SK-N-SH (cell line): Measurements from ENCODE around the gene GPX6. TPM values are rescaled to one million over a fixed set of nuclear protein-coding genes. Genes with fewer than 3 reads are reported as not detected.
"Not testable (repeated sequence)": the region's sequence is repeated elsewhere in the genome, so short reads cannot be mapped to it uniquely, and the experiment has no call there.

Experiments used
- CTCF ChIA-PET: fragments of 300-600, 350-600 bp; formaldehyde crosslinking; extraction: SDS; loops from one replicate; lab custom pipeline; 2021; lab: Yijun Ruan, JAX
- POLR2A ChIA-PET: fragments of 350-600 bp; sonication (Branson Sonifier 250); formaldehyde crosslinking; extraction: SDS; loops from one replicate; lab custom pipeline; 2020; ENCODE audit warnings: antibody characterized with exemption, inconsistent platforms; lab: Yijun Ruan, JAX
- DNase-seq: peaks from one replicate; pipeline ENCODE4 v3.0.0; 2012
- H2AFZ ChIP-seq: fragments of 200-600 bp; sonication (generic); 2 replicates; pipeline ENCODE4 v1.8.1; 2016; ENCODE audit warnings: antibody characterized with exemption, mild to moderate bottlenecking, low read depth
- H3F3A ChIP-seq: fragments of 200-600 bp; sonication (generic); replicated peaks from 2 replicates; pipeline ENCODE3; 2016; ENCODE audit warnings: antibody characterized with exemption, mild to moderate bottlenecking; ENCODE audit not compliant: insufficient read depth
- H3K27ac ChIP-seq, 2 experiments: fragments of 200-500 bp in 1 of 2; fragments of 200-600 bp in 1 of 2; sonication (Bioruptor generic) in 1 of 2; sonication (generic), shearing (Covaris generic) in 1 of 2; 2 replicates each; pipeline versions ENCODE4 v1.5.1 to v1.6.1; 2014 to 2016; ENCODE audit warnings: low read depth in 2 of 2, inconsistent platforms in 1 of 2, low read length in 1 of 2, mild to moderate bottlenecking in 1 of 2, mixed read lengths in 1 of 2
- H3K27me3 ChIP-seq: fragments of 200-600 bp; sonication (generic), shearing (Covaris generic); 2 replicates; pipeline ENCODE4 v1.6.1; 2016; ENCODE audit warnings: mixed run types; ENCODE audit not compliant: insufficient read depth
- H3K36me3 ChIP-seq, 2 experiments: fragments of 200-500 bp in 1 of 2; fragments of 200-600 bp in 1 of 2; sonication (Bioruptor generic) in 1 of 2; sonication (generic) in 1 of 2; replicated peaks in 1 of 2; 2 replicates each; pipeline versions ENCODE3 to v1.5.1; 2014 to 2016; ENCODE audit warnings: low read length in 1 of 2, mild to moderate bottlenecking in 1 of 2; ENCODE audit not compliant: insufficient read depth in 2 of 2, control insufficient read depth in 1 of 2
- H3K4me1 ChIP-seq, 2 experiments: fragments of 200-500 bp in 1 of 2; fragments of 200-600 bp in 1 of 2; sonication (Bioruptor generic) in 1 of 2; sonication (generic), shearing (Covaris generic) in 1 of 2; 2 replicates each; pipeline versions ENCODE4 v1.5.1 to v1.6.1; 2014 to 2016; ENCODE audit warnings: low read depth in 1 of 2, low read length in 1 of 2, mixed run types in 1 of 2; ENCODE audit not compliant: insufficient read depth in 2 of 2, control insufficient read depth in 1 of 2
- H3K4me2 ChIP-seq: fragments of 200-600 bp; sonication (generic), shearing (Covaris generic); 2 replicates; pipeline ENCODE4 v1.6.1; 2017; ENCODE audit warnings: mixed run types
- H3K4me3 ChIP-seq, 2 experiments: fragments of 200-500 bp in 1 of 2; fragments of 200-600 bp in 1 of 2; sonication (Bioruptor generic) in 1 of 2; sonication (generic), shearing (Covaris generic) in 1 of 2; 2 replicates each; pipeline versions ENCODE4 v1.5.1 to v1.8.1; 2014 to 2016; ENCODE audit warnings: low read depth in 2 of 2, inconsistent platforms in 1 of 2, low read length in 1 of 2, mild to moderate bottlenecking in 1 of 2, mixed read lengths in 1 of 2, moderate library complexity in 1 of 2
- H3K79me2 ChIP-seq: fragments of 200-600 bp; sonication (generic); 2 replicates; pipeline ENCODE4 v1.8.1; 2017; ENCODE audit warnings: mild to moderate bottlenecking; ENCODE audit not compliant: insufficient read depth
- H3K9ac ChIP-seq: fragments of 200-600 bp; sonication (generic); 2 replicates; pipeline ENCODE4 v1.6.1; 2017; ENCODE audit warnings: mixed run types
- H3K9me2 ChIP-seq: fragments of 200-600 bp; sonication (generic); 2 replicates; pipeline ENCODE4 v1.6.1; 2017; ENCODE audit warnings: mixed run types
- H3K9me3 ChIP-seq: fragments of 200-600 bp; sonication (generic); 2 replicates; pipeline ENCODE4 v1.6.1; 2017; ENCODE audit warnings: mixed run types, mild to moderate bottlenecking, moderate library complexity
- H4K20me1 ChIP-seq: fragments of 200-600 bp; sonication (generic); 2 replicates; pipeline ENCODE4 v1.6.1; 2017; ENCODE audit warnings: mild to moderate bottlenecking, mixed run types; ENCODE audit not compliant: insufficient read depth
- EP300 ChIP-seq, 2 experiments: IDR thresholded peaks; 2 replicates each; pipeline versions ENCODE4 v1.4.0 to v1.6.1; 2012; ENCODE audit warnings: borderline replicate concordance in 1 of 2, low read depth in 1 of 2, low read length in 1 of 2
- FOXJ3 ChIP-seq: sonication (generic); formaldehyde crosslinking; IDR thresholded peaks from 2 replicates; pipeline ENCODE4 v1.5.1; 2020; ENCODE audit warnings: mild to moderate bottlenecking, missing genetic modification reagents
- GABPA ChIP-seq: IDR thresholded peaks from 2 replicates; pipeline ENCODE4 v1.4.0; 2012; ENCODE audit warnings: low read depth, mild to moderate bottlenecking
- JUND ChIP-seq: IDR thresholded peaks from 2 replicates; pipeline ENCODE4 v1.4.0; 2012
- MXI1 ChIP-seq: IDR thresholded peaks from 2 replicates; pipeline ENCODE4 v1.6.1; 2012; ENCODE audit warnings: mild to moderate bottlenecking, low read depth, low read length, improper control_type of control experiment
- RFX5 ChIP-seq: IDR thresholded peaks from 2 replicates; pipeline ENCODE4 v1.6.1; 2012; ENCODE audit warnings: mild to moderate bottlenecking, improper control_type of control experiment, low read length
- RXRA ChIP-seq: IDR thresholded peaks from 2 replicates; pipeline ENCODE4 v1.4.0; 2012; ENCODE audit warnings: low read depth, mild to moderate bottlenecking, borderline replicate concordance
- YY1 ChIP-seq: IDR thresholded peaks from 2 replicates; pipeline ENCODE4 v1.4.0; 2012; ENCODE audit warnings: low read depth, mild to moderate bottlenecking
- WGBS: methylation state at CpG from one replicate; pipeline ENCODE4 v1.1.6; 2017; ENCODE audit warnings: low lambda C conversion rate; 5-methylcytosine and 5-hydroxymethylcytosine counted together
- polyA plus RNA-seq, 3 experiments: library from polyadenylated mRNA; depleted of rRNA; stranded (reverse); fragments of >200 nt; gene quantifications; 2 replicates each; pipeline ENCODE4 v1.2.3, GENCODE V29; 2012
- TF ChIP-seq, protein P1 (sequence below): IDR thresholded peaks from 2 replicates; pipeline ENCODE4 v1.6.1; 2012; ENCODE audit warnings: mild to moderate bottlenecking, low read depth, low read length, moderate library complexity
- TF ChIP-seq, protein P2 (sequence below): fragments of 150-350 bp; IDR thresholded peaks from 2 replicates; pipeline ENCODE4 v1.6.1; 2017; ENCODE audit warnings: antibody characterized with exemption, low read length, low read depth, borderline replicate concordance

Gene GPX6
- polyA plus RNA-seq, 1 of the 3 experiments (the other 2 are of a cell fraction): not detected

DNA sequence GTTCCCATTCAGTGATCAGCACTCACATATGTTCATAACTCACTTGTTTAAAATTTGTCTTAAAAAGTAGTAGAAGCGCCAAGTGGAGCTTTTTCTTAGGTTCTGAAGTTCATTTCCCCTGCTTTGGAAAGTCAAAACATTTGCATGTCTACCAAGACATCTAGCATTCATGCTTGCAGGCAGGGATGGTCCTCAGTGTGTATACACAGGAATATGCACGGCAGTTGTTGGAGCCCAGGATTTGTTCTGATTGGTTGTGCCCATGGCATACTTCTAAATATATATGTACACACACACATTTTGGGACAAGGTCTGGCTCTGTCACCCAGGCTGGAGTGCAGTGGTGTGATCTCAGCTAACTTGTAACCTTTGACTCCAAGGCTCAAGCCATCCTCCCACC is 2.4 kb upstream of the GPX6 start (continued):
- TF ChIP-seq, protein P1, sequence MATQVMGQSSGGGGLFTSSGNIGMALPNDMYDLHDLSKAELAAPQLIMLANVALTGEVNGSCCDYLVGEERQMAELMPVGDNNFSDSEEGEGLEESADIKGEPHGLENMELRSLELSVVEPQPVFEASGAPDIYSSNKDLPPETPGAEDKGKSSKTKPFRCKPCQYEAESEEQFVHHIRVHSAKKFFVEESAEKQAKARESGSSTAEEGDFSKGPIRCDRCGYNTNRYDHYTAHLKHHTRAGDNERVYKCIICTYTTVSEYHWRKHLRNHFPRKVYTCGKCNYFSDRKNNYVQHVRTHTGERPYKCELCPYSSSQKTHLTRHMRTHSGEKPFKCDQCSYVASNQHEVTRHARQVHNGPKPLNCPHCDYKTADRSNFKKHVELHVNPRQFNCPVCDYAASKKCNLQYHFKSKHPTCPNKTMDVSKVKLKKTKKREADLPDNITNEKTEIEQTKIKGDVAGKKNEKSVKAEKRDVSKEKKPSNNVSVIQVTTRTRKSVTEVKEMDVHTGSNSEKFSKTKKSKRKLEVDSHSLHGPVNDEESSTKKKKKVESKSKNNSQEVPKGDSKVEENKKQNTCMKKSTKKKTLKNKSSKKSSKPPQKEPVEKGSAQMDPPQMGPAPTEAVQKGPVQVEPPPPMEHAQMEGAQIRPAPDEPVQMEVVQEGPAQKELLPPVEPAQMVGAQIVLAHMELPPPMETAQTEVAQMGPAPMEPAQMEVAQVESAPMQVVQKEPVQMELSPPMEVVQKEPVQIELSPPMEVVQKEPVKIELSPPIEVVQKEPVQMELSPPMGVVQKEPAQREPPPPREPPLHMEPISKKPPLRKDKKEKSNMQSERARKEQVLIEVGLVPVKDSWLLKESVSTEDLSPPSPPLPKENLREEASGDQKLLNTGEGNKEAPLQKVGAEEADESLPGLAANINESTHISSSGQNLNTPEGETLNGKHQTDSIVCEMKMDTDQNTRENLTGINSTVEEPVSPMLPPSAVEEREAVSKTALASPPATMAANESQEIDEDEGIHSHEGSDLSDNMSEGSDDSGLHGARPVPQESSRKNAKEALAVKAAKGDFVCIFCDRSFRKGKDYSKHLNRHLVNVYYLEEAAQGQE: no peak
- TF ChIP-seq, protein P2, sequence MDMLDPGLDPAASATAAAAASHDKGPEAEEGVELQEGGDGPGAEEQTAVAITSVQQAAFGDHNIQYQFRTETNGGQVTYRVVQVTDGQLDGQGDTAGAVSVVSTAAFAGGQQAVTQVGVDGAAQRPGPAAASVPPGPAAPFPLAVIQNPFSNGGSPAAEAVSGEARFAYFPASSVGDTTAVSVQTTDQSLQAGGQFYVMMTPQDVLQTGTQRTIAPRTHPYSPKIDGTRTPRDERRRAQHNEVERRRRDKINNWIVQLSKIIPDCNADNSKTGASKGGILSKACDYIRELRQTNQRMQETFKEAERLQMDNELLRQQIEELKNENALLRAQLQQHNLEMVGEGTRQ: no peak
- TF ChIP-seq RFX5 (no peak), EP300 (IDR thresholded peaks at IDR 0.05; ENCODE audit: borderline replicate concordance in 1 of 2, low read depth in 1 of 2, low read length in 1 of 2) (no peak)

DNA sequence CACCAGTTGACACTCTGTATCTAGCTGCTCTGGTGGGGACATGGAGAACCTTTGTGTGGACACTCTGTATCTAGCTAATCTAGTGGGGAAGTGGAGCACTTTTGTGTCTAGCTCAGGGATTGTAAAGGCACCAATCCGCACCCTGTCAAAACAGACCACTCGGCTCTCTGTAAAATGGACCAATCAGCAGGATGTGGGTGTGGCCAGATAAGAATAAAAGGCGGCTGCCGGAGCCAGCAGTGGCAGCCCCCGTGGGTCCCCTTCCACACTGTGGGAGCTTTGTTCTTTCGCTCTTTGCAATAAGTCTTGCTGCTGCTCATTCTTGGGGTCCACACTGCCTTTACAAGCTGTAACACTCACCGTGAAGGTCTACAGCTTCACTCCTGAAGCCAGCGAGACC is 3.2 kb downstream of the GPX6 start:
- H3K36me3 ChIP-seq, H3K4me2 ChIP-seq, H2AFZ ChIP-seq, H3K9me3 ChIP-seq, H3K4me3 ChIP-seq, CTCF ChIA-PET, H3K4me1 ChIP-seq, H3K27me3 ChIP-seq, H3K9me2 ChIP-seq, H3K27ac ChIP-seq, H4K20me1 ChIP-seq, H3K9ac ChIP-seq, H3F3A ChIP-seq, DNase-seq, H3K79me2 ChIP-seq: not testable (repeated sequence)
- 39% methylated on average over 7 of the region's 8 CpGs for WGBS
- POLR2A ChIA-PET: interaction anchor here (0.6 kb wide), 1 partner anchor 648 kb away, joined by 9 read pairs; no protein-coding TSS in a partner anchor

- Histone ChIP-seq H3K9me2 (no peaks in the 10 kb centered on the region), H3K4me2 (no peak overlapping the region), H3K4me3 (no peak overlapping the region)
Observed at GRCh38 chr6:28511628-28512300, 3.8 kb downstream of the GPX6 start.

More at GRCh38 chr6:28511628-28512300, 3.8 kb downstream of the GPX6 start:
- H4K20me1 ChIP-seq: no peaks in the 10 kb centered on the region
- no peak for DNase-seq
- no peaks in the 10 kb centered on the region for H3K79me2 ChIP-seq
- no peak overlapping the region for H3K27ac ChIP-seq
- no peaks in the 10 kb centered on the region for H3K9me3 ChIP-seq
- no peak overlapping the region for H3K9ac ChIP-seq
- TF ChIP-seq FOXJ3 (CRISPR knock-in tag): no peak
- TF ChIP-seq MXI1: no peak
- no peak for TF ChIP-seq RXRA
- TF ChIP-seq, protein P2: no peak
- no peak for TF ChIP-seq YY1
- no peak for TF ChIP-seq JUND
- TF ChIP-seq GABPA: no peak
- POLR2A ChIA-PET: interaction anchor here (0.6 kb wide), 1 partner anchor 647 kb away, joined by 9 read pairs; no protein-coding TSS in a partner anchor
- no peaks in the 10 kb centered on the region for H3K36me3 ChIP-seq
- H2AFZ ChIP-seq: no peak overlapping the region
- 71% methylated on average over 15 of the region's 51 CpGs for WGBS
- CTCF ChIA-PET: no interaction called here
- no peaks in the 10 kb centered on the region; the same call in 1 of the 2 replicates for H3K27me3 ChIP-seq
- H3F3A ChIP-seq: no peaks in the 10 kb centered on the region
- no peaks in the 10 kb centered on the region for H3K4me1 ChIP-seq
